Measurements from ENCODE around the gene CITED4.
"Not testable (repeated sequence)": the region's sequence is repeated elsewhere in the genome, so short reads cannot be mapped to it uniquely, and the experiment has no call there.

The CITED4 gene

GRCh38 chr1:40862008-40862863, at the start of gene CITED4:
TSS of gene CITED4 (minus strand) at chr1:40862363. CDS start at chr1:40862127, 236 bp downstream.
- DNase-seq (ENCODE audit: low read depth) = peak; percentile 87

- no peak for DNase-seq (ENCODE audit: low read depth)
Measured at GRCh38 chr1:40911105-40911504, 48.9 kb upstream of the CITED4 start.

- DNase-seq (ENCODE audit: low read depth) = no peak
Measured at GRCh38 chr1:40909281-40909680, 47.1 kb upstream of the CITED4 start.

GRCh38 chr1:40908350-40908749, 46.2 kb upstream of the CITED4 start:
- DNase-seq (ENCODE audit: low read depth) = no peak

GRCh38 chr1:40907899-40908298, 45.7 kb upstream of the CITED4 start:
- no peak for DNase-seq (ENCODE audit: low read depth)

- no peak for DNase-seq (ENCODE audit: low read depth)
Measured at GRCh38 chr1:40906781-40907400, 44.7 kb upstream of the CITED4 start.

- DNase-seq (ENCODE audit: low read depth) = no peak
Measured at GRCh38 chr1:40905061-40905460, 42.9 kb upstream of the CITED4 start.

GRCh38 chr1:40903106-40903505, 40.9 kb upstream of the CITED4 start:
- DNase-seq (ENCODE audit: low read depth) = no peak

- no peak for DNase-seq (ENCODE audit: low read depth)
Measured at GRCh38 chr1:40901886-40902852, 40.0 kb upstream of the CITED4 start.

- DNase-seq (ENCODE audit: low read depth) = no peak
Measured at GRCh38 chr1:40899230-40899870, 37.2 kb upstream of the CITED4 start.

GRCh38 chr1:40898431-40898901, 36.3 kb upstream of the CITED4 start:
- DNase-seq (ENCODE audit: low read depth) = no peak

- DNase-seq (ENCODE audit: low read depth) = no peak
Measured at GRCh38 chr1:40897513-40897912, 35.4 kb upstream of the CITED4 start.

- no peak for DNase-seq (ENCODE audit: low read depth)
Measured at GRCh38 chr1:40896482-40896881, 34.3 kb upstream of the CITED4 start.

- no peak for DNase-seq (ENCODE audit: low read depth)
Measured at GRCh38 chr1:40895601-40896000, 33.4 kb upstream of the CITED4 start.

GRCh38 chr1:40894858-40895257, 32.7 kb upstream of the CITED4 start:
- not testable (repeated sequence) for DNase-seq (ENCODE audit: low read depth)

- no peak for DNase-seq (ENCODE audit: low read depth)
Measured at GRCh38 chr1:40894455-40894854, 32.3 kb upstream of the CITED4 start.

- DNase-seq (ENCODE audit: low read depth) = no peak
Measured at GRCh38 chr1:40893946-40894345, 31.8 kb upstream of the CITED4 start.

- no peak for DNase-seq (ENCODE audit: low read depth)
Measured at GRCh38 chr1:40892354-40892753, 30.2 kb upstream of the CITED4 start.

- no peak for DNase-seq (ENCODE audit: low read depth)
Measured at GRCh38 chr1:40890771-40891170, 28.6 kb upstream of the CITED4 start.

GRCh38 chr1:40887652-40888051, 25.5 kb upstream of the CITED4 start:
- DNase-seq (ENCODE audit: low read depth) = no peak

GRCh38 chr1:40887012-40887378, 24.8 kb upstream of the CITED4 start:
- DNase-seq (ENCODE audit: low read depth) = no peak

All from stimulated activated CD8-positive, alpha-beta memory T cell treated with anti-CD3 and anti-CD28 coated beads, Interleukin-15, amount 100 ng/mL, for 1 hour (primary cell).